HG03460 (cell line): ENCODE results near the gene G6PC3.
"Not testable (repeated sequence)": the region's sequence is repeated elsewhere in the genome, so short reads cannot be mapped to it uniquely, and the experiment has no call there.

Experiments used
- ATAC-seq: cut with Tn5 transposase; IDR thresholded peaks from one replicate; pipeline ENCODE4 v1.9.1; 2021; ENCODE audit not compliant: unreplicated experiment

Gene G6PC3

DNA sequence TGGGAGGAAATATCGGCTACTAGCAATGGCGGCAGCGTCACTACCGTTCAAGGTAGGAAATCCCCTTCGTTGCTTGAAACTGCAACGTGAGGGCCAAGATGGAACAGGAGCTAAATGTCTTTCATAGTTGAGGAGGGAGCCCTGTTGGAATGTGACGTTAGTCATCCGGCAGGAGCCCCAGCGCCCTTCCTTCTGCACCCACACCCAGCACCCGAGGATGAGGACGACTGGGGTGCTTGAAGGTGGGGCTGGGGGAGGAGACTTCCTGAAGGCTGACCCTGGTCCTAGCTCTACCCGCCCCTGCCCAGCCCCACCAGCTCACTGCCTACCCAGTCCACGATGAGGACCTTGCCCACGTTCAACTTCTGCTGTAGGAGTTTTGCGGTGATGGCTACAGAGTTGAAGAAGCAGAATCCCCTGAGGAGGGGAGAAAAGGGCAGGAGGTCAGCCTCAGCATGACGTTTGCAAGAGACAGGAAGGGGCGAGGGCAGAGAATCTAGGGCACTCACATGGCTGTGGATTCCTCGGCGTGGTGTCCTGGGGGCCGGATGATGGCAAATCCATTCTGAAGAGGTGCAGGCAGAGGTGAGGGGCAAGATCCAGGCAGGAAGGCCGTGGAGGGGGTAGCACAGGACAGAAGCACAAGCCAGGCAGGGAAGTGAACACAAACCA is 11.9 kb downstream of the G6PC3 start:
- no peak for ATAC-seq

DNA sequence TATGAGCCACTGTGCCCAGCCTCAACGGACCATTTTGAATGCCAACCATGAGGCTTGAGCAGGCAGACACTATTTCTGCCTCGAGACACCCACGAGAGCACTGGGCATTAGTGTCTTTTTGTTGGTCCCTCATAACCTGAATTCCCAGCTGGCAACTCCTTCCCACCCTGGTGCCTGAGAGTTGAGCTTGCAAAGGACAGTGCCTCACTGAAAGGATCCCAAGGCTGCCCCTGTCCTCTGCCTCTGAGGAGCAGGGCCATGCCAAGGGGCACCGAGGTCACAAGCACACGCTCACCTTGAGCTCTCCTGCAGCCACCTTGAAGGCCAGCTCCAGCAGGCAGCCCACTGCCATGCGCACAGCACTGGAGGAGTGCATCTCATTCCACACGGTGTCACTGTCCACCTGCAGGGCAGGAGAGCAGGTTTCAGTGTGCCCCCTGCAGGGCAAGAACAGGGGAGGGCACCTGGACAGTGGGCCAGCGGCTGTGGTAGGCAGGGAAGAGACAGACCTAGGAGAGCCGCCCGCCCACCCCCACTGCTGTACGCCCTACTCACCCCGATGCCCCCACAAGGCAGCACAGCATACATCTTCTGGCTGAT is 12.8 kb downstream of the G6PC3 start:
- no peak for ATAC-seq

DNA sequence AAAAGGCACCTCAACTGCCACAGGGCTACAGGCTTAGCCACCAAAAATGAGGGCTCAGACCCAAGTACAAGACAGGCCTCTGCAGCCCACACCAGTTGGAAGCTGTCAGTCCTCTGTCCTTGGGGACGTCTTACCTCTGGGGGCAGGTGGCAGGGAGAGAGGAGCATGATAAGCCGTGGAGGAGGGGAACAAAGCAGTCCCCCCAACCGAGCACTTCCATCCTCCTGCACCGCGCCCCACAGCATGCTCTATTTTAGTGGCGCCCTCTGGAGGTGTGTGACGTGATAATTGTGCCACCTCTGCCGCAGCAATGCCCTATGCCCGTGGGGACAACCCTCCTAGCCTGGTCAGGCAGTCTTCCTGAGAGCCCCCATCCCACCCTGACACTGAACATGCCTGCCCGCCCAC is 13.6 kb downstream of the G6PC3 start:
- ATAC-seq = no peak

DNA sequence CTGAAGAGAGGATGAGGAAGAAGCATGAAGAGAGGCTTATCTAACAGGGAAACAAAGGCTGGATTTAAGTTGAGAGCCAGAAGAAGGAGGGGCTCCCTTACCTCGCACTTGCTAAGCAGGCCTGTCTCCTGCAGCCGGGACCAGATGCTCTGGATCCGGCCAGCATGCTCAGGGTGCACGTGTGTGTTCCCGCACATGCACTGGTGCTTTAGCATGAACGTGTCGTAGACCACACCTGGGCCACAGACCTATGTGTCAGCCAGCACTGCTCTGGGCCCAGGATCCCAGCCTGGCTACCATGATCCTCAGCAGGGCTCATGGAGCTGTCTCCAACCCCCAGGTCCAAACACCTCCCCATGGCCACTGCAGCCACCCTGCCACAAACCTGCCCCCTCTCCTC is 14.4 kb downstream of the G6PC3 start:
- no peak for ATAC-seq

DNA sequence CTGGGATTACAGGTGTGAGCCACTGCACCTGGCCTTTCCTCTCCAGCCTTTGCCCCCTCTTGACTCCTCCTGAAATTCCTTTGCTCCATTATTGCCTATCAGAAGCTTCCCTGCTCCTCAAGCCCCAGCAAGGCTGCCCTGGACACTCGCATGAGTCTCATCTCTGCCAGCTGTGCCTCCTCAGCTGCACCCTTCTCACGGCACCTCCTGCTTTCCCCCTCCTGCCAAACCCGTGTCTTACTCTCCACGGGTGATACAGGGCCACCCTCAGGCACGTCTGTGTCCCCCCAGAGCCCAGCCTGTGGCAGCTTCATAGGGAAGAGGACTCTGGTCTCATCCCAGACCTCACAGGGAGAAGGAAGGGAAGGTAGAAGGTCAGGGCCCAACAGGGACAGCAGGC is 15.4 kb downstream of the G6PC3 start:
- ATAC-seq = no peak

DNA sequence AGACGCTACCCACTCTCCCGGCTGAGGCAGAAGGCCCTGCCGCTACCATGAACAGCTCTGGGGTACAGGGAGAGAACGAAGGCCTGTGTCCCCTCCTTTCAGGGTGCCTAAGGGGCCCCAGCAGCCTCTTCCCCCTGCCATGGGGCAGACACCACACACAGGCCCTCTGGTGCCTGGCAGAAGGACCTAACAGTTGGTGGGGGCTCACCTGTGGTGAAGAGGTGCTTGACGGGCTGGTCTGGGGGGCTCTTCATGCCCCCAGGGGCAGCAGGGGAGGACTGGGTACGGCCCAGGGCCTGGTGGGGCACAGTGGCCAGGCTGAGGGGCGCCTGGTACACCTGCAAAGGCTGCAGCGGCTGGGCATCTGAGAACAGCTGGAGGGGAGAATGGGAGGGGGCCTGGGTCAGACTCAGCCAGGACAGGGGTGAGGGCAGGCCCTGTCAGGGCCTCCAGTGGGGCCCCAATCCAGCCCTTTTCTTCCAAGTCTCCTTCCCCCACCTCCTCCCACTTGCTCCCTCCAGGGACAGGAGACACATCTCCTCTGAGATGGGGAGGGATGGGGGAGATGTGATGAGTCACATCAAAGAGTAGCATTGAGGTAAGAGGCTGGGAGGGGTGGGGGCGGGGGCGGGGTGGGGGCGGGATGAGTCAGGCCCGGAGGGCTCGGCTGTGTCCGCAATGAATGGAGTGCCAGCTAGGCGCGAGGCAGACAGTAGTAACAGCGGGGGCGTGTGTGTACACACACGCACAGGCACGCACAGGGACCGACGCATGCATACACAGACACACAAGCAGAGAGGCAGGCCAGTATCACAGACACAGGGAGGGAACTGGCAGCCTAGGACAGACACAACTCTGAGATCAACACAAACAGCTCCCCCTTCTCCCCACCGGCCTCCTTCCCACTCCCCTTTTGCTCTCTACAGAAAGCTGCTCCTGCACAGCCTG is 16.1 kb downstream of the G6PC3 start:
- ATAC-seq = no peak

DNA sequence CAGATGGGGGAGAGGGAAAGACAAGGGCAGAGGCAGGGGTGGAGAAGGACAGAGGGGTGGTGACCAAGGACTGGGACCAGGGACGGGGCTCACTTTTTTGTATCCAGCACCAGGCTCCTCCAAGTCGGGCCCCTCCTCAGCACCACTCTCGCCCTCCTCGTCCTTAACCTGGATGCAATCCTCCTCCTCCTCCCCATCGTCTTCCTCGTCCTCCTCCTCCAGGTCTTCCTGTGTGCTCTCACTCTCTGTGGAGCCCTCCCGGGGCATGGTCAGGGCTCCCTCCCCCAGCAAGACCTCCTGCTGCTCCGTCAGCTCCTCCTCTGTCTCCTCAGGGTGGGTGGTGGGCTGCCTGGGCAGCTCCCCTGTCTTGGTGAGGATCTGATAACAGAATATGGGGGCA is 16.8 kb downstream of the G6PC3 start:
- no peak for ATAC-seq

DNA sequence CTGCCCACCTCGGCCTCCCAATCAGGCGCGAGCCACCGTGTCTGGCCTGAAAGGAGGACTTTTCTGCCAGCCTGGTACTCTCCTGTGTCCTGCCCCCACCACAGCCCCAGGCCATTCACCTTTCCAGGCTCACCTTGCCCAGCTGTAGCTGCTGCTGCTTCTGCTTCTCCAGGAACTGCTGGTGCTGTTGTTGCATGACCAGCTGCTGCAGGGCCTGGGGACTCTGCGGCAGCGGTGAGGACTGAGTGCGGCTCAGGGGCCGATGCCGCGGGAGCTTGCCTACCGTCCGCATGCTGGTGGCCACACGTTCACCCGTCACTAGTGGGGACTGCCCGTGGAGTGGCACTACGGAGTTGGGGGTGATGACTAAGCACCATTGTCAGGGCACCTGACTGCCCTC is 17.7 kb downstream of the G6PC3 start:
- no peak for ATAC-seq

DNA sequence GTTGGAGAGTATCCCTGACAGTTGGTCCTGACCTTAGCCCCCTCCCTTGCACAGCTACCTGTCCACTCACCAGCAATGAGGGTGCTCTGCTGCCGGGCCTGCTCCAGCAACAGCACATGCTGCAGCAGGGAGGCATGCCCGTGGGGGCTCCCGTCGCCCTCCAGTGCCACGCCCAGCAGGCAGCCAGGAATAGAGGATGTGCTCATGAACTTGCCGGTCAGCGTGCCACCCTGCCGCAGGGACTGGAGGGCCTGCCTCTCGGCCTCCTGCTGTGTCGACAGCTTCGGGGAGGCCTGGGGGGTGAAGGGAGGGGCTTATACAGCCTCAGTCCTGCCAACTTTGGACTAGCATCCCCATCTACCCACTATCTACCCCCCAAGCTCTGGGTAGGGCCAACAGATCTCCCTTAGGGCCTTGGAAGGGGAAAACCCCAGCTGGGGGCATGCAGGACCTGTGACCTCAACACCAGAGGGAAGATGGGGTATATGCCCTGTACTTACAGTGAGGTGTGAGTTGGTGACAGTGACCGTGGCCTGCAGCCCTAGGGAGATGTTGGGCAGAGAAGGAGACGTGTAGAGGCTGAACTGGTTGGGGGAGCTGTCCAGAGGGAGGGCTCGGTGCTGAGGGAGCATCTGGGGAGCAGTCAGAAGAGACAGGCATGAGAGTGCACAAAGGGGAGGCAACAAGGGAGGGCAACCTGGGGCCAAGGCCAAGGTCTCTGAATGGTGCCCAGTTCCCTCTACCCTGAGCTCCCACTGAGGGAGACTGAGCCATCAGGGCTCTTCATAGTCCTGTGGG is 20.9 kb downstream of the G6PC3 start:
- ATAC-seq = no peak

DNA sequence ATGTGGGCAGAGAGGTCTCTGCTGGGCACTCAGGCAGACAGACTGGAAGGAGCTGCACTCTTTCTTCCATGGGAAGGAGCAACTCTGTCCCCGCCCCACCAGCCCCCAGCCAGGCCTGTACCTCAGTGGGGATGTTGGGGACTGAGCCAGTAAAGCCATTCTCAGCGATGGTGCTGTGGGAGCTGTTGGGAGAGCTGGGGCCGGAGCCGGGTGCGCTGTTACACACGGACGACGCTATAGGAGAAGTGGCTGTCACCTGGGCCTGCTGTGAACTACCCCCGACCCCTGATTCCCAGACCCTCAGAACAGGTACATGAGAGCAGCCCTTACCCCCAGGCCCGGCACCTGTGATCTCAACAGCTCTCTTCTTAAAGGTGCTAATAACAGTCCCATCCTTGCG is 21.5 kb downstream of the G6PC3 start:
- no peak for ATAC-seq

DNA sequence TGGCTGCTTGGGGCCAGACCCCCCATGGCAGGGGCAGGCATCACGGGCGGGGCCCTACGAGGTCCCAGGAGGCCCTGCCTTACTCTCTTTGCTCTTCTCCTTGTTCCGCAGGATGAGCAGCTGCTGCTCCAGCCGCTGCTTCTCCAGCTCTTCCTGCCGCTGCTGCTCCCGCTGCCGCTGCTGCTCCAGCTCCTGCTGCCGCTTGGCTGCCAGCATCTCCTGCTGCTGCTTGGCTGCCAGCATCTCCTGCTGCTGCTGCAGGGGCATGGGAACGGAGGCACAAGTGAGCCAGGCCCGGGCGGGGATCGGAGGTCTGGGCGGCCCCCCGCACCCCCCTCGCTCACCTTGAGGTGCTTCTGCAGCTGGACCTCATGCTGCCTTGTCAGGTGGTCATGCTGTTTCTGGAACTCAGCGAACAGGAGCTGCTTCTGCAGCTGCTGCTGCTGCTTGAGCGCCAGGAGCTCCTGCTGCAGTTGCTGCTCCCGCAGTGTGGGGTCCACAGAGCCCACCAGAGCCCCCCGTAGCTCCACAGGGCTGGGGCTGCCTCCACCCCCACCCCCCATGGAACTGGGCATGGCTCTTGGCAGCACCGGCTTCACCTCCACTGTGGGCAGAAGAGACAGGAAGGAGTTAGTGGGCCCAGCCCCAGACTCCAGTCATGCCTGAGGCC is 22.8 kb downstream of the G6PC3 start:
- ATAC-seq = no peak

DNA sequence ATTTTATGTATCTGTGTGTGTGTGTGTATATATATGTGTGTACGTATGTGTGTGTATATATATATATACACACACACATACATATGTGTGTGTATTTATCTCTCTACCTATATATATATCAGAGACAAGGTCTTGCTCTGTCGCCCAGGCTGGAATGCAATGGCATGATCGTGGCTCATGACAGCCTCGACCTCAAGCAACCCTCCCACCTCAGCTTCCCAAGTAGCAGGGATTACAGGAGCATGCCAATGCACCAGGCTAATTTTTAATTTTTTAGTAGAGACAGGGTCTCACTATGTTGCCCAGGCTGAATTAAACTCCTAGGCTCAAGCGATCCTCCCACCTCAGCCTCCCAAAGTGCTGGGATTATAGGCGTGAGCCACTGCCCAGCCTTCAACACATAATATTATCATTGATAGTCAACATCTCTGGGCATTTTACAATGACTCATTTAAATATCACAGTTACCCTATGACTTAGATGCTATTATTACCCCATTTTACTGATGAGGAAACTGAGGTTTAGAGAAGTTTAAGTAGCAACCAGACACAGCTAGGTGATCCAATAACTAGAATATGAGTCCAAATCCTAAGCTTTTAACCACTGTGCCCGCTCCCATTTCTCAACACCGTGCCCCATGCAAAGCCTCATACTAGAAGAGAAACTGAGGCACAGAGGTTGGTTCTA is 24.3 kb downstream of the G6PC3 start:
- no peak for ATAC-seq

DNA sequence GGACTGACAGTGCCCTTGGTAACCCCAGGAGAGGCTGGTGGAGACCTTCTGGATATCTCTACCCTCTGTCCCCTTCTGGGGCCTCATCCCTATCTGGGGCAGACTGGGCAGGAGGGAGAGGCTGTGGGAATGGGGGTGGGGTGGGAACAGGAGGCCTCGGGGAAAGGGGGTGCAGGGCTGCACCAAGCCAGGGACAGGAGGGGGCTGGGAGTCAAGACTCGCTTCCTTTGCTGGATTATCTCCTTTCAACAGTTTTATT is 24.8 kb downstream of the G6PC3 start:
- no peak for ATAC-seq

DNA sequence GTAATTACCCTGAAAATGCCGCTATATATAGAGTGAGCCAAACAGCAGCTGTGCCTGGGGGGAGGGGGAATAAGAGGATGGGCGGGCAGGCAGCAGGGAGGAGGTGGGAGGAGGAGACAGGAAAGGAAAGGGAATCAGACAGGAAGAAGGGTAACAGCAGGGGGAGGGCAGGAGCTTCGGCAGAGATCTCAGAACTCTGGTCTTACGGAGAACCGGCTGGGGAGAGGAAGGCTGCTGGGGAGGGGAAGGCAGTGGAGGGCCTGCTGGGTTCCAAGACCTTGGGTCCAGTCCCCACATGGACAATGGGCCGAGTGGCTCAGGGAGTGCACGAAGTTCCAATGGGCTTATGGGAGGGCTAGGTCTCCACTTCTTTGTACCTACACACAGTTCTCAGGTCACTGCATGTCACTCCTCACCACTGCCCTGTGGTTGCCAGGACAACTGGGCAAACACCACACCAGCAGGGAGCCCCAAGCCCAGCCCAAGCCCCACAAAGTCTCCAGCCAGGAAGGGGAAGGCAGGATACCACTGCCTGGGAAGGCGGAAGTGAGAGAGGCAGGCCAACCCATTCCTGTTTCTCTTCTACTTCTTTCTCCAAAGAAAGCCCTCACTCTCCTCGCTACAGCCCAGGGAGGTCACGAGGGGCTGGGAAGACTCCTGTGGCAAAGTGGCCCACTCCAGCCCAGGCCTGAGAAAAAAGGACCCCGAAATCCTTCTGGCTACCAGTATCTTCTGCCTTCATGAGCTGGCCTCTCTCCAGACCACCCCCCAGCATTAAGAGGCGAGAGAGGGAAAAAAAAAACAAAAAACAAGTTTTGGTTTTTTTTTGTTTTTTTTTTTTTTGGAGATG is 25.3 kb downstream of the G6PC3 start:
- ATAC-seq = no peak

DNA sequence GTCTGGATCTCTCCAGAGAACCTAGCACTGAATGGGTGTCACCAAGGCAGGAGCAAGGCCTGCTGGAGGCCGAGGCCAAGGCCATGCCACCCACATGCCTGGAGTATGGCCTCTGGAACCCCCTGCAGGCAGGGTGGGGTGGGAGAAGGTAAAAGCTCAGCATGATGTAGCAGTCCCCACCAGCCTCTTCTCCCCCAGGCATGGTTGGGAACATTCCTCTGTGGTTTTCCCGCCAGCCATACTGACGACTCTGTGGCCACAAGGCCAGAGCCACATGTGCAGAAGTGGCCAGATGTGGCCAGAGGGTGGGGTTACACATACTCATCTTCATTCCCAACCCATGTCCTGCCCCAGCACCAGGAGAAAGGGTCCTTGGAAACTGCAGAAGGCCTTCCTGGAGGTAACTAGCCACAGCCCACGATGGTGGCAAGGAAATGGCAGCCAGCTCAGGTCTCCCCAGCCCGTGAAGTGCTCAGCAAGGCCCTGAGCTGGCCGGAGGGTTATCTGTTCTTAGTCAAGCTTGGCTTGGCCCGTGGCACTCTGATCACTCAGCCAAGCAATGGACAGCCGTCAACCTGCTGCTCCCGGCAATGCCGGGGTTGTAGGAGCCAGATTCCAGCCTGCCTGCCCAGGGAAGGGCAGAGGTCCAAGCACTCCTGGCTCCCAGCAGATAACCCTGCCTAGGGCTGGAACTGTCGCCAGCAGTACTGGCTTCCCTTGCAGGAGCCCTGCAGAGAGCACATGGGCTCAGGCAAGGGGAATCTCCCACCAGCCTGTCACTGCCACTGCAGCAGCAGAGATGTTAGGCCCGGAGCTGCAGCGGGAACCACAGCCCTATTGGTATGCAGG is 26.8 kb downstream of the G6PC3 start:
- ATAC-seq = no peak

DNA sequence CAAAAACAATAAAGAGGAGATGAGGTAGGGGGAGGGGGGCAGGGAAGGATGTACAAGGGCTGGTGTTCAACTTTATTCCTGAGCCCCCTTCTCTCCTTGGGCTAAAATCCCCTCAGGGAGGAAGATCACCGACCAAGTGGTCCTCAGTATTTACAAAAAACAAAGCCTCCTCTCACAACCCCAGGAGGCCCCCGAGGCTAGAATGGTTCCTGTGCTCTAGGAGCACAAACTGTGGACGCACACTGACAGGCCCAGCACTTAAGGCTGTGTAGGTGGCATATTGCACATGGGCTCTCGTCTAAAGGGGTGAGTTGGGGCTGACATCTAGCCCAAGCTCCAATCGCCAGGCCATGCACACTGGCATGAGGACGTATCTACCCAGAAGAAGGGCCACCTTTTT is 31.3 kb downstream of the G6PC3 start:
- ATAC-seq = not testable (repeated sequence)

DNA sequence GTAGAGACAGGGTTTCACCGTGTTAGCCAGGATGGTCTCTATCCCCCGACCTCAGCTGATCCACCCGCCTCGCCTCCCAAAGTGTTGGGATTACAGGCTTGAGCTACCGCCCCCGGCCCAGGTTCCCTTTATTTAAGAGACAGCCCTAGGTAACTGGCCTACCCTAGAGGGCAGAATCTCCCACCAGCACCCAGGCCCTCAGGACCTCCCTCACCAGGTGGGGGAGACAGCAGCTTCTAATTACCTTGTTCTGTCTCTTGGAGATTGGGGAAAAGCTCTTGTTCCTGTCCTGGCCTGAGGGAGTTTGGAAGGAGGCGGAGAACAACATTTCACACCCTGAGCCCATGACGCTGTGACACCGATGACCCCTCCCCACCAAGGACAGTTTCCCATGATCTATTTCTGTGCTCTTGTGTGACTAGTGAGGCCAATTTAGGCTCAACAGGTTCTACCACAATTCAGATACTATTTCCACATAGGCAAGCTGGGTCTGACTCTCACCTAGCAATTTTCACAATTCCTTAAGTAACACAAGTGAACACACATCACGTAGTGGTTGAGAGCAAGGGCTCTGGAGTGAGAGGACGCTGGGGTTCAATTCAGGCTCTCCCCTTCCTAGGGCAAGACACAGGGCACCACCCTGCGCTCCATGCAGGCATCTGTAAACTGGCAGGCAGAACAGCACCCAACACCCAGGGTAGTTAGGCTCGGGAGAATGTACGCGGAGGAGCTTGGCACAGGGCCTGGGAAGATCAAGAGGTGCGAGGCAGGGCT is 32.5 kb downstream of the G6PC3 start:
- ATAC-seq = no peak

DNA sequence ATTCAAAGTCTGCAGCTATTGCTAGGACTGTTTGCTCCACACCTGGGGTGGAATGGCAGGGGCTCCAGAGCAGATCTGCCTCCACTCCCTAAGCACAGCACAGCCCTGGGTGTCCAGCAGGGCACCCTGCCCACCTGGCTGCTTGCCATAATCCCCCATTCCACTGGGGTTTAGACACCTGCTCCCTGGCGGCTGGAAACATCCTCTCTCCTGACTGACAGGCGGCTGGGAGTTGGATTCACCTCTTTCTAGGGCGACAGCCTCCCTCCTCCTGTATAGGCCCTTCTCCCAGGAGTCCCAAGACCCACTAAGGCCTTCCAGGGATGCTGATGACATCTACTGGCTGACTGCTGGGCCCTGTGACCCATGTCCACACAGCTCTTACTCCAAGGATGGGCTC is 34.9 kb downstream of the G6PC3 start:
- no peak for ATAC-seq
